Ramos (cell line): ENCODE results near the gene TMEM259.

ENCODE experiments used
- in situ Hi-C: fragments of 300-500 bp; cut with MboI; formaldehyde crosslinking; loops from one replicate; pipeline ENCODE4 v1.14.3; 2022; ENCODE audit warnings: low sequenced_read_pairs; ENCODE audit not compliant: unreplicated experiment

TMEM259 gene

DNA sequence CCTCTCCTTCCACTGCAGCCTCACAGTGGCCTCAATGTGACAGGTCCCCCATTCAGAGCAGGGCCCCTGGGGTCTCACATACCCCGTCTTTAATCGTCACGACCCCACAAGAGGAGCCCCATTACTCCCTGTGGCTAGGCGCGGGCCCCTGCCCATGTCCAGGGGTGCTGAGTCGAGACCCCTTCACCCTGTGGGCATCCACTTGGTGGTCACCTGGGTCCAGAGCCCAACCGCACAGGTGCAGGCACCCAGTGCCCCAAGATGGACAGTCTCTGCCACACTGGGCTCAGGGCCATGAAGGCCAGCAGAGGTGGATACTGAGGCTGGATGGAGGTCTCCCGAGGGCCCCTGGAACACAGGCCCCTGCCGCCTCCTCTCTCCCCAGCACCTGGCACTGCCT, 3.0 kb downstream of the TMEM259 start:
- in situ Hi-C loops, result no loop called here

DNA sequence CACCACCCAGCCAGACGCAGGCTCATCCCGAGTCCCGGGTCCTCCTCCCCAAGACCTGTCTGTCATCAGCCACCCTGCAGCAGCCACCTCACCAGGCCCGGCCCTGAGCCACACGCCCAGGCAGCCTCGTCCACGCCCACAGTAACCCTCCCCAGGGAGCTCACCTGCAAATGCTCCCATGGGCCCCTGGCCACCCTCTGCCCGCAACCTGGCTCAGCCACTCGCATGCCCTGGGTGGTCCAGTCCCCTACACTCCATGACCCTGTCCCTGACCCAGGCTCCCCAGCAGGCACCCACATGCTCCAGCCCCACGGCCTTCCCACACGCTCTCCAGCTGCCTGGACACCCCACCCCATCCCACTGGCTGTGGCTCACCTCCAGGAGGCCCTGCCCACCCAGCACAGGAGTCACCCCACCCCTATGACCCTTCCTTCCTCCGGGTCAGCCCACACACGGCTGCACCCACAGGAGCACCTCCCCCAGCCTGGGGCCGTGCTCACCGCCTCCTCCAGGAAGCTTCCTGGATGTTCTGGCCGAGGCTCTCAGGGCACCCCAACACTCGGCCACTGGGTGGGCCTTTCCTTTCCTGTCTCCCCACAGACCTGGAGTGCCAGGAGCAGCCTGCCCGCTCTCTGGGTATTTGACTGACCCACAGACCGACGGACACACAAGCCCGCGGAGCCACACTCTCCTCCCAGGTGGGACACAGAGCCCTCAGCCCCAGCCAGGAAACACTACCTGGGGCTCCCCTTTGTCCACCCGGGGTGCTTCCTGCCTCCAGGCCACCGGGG, 3.6 kb downstream of the TMEM259 start:
- in situ Hi-C loops, result no loop called here

- in situ Hi-C loops, result no loop called here
These were observed 4.2 kb downstream of the TMEM259 start for GRCh38 chr19:1016647-1017114.

DNA sequence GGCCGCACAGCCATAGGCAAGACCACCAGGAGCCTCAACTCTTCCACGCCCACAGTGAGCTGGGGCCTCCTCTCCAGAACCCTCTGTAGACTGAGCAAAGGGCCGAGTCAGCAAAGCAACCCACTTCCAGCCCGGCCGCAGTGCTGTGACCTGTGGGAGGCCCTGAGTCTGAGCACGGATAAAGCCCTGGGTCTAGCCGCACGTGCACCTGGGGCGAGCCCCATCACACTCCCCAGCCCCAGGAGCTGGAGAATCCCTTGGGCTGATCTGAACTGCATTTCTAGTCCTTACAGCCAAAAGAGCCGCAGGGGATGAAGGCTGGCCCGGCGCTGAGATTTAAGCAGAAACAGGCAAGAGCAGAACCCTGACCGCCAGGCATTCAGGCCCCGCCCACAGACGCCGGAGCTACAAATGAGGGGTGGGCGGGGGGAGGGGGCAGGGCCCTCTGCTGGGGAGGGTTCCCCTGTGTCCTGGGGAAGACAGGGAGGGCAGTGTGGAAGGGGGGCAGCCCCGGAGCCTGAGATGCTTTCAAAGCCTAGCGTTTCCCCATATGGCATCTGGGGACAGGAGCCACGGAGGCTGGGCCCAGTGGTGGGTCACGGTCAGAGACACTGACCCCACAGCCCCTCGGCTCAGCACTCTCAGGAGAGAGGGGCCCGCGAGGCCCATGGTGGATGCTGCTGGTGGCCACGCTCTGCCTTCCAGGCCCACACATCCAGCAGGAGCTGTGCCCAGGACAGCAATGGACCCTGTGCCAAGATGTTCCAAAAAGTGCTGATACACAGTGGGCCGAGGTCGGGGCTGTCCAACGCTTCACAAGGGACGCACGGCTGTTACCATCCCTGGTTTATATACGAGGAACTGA, 4.9 kb downstream of the TMEM259 start:
- in situ Hi-C loops, result no loop called here

- in situ Hi-C loops, result no loop called here
These were observed 5.7 kb downstream of the TMEM259 start for GRCh38 chr19:1015061-1015781.

- in situ Hi-C loops, result no loop called here
These were observed 6.5 kb downstream of the TMEM259 start for GRCh38 chr19:1014161-1015060.

DNA sequence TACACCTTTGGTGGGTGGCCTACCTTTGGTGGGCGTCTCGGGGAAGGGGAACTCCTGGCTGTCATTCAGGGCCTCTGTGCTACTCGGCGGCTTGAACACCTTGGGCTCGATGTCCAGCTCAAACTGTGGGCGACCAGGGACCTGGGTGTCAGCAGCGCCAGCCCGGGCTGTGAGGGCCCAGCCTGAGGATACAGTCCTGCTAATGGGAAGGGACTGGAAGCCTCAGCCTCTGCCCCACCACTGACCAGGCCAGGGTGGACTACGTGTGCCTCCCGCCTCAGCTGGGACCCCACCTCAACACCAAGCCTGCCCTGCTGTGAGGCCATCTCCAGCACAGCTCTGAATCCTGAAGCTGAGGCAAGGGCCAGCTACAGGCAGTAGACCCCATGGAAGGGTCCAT, 7.7 kb downstream of the TMEM259 start:
- in situ Hi-C loops, result no loop called here

DNA sequence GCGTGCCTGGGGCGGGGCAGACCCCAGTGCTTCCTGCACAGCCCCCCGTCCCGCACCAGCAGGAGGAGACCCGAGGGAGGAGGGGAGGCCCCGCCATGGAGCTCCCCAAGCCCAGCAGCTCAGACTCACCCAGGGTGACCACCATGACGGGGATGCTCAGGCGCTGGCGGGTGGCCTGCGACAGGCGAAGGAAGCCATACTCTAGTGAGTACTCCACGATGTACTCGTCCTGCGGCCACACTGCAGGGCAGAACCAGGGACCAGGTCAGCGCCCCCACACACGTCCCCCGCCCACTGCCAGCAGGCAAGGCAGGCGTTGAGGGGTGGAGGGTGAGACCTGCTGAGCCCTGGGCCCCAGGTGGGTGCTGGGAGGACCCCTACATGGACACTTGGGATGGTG, 8.6 kb downstream of the TMEM259 start:
- in situ Hi-C loops, result no loop called here

GRCh38 chr19:1011831-1012333, 9.0 kb downstream of the TMEM259 start:
- in situ Hi-C loops, result no loop called here

GRCh38 chr19:1010586-1011510, 10.1 kb downstream of the TMEM259 start:
- in situ Hi-C loops, result no loop called here

GRCh38 chr19:1009981-1010538, 10.9 kb downstream of the TMEM259 start:
- in situ Hi-C loops, result no loop called here

- in situ Hi-C loops, result no loop called here
These were observed 11.6 kb downstream of the TMEM259 start for GRCh38 chr19:1009041-1009980.

DNA sequence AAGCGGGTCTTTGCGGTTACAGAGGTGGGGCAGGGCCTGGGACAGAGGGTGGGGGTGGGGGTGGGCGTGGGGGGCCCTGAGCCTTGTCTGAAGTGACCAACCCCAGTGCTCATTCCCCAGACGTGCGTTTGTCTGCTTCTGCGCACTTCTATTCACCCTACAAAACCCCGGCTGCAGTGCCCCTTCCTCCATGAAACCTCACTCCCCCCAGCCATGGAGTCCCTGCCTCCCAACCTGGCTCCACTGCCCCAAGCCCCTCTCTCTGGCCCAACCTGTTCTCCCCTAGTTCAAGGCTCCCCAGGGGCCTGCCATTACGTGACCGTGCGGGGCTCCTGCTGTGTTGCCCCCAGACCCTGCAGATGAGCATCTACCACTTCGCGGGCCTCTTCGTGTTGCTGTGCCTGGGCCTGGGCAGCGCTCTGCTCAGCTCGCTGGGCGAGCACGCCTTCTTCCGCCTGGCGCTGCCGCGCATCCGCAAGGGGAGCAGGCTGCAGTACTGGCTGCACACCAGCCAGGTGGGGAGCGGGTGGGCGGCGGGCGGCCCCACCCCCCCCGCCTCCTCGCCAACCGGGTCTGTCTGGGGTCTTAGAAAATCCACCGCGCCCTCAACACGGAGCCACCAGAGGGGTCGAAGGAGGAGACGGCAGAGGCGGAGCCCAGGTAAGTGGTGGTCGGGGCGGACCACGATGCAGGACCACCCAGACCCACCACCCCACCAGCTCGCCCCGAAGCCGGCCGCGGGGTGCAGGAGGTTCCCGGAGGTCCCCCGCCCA, 12.5 kb downstream of the TMEM259 start:
- in situ Hi-C loops, result no loop called here

DNA sequence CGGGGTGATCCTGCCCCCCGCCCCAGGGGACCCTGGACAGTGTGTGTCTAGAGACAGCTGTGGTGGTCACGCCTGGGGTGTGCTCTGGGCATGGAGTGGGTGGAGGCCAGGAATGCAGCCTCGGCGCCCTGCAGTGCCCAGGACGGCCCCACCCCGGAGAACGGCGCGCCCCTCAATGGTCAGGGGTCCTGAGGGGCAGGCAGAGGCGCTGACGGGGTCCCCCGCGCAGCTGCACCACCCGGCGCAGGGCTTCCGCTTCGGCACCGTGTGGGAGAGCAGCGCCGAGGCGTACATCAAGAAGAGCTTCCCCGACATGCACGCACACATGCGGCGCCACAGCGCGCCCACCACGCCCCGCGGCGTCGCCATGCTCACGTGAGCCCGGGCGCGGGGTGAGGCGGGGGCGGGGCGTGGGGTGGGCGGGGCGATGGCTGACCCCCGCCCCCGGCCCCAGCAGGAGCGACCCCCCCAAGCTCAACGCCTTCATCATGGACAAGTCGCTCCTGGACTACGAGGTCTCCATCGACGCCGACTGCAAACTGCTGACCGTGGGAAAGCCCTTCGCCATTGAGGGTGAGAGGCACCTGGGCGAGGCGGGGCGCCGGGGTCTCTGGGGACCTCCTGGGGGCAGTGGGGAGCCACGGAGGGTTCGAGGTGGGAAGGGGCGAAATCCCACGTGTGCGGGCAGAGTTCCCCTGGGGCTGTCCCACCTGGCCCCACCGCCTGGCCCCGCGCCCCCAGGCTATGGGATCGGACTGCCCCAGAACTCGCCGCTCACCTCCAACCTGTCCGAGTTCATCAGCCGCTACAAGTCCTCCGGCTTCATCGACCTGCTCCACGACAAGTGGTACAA, 13.3 kb downstream of the TMEM259 start:
- in situ Hi-C loops, result no loop called here

DNA sequence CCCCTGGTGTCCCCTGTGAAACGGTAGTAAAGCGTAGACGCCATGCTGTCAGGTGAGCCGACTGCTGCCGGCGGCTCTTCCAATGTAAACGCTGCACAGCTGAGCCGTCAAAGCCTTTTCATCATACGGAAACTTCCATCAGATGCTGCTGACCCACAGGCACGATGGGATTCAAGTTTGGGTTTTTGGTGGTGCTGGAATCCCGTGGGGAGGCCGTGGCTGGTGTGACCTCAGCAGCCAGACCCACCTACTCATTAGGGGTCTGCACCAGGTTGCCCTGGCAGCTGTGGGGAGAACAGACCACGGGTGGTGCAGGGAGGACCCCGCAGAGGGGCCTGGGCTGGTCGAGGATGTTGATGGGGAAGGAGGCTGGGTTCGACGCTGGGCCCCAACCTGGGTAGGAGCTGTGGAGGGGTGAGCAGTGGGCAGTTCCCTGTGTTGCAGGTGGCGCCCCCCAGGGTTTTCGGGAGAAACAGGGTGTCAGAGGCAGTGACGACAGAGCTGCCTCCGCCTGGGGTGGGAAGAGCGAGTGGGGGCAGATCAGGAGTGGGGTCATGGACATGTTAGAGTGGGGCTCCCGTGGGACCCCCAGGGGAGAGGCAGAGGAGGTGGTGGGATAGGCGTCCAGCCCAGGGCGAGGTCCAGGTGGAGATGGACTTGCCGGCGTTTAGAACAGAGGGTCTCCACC, 14.1 kb downstream of the TMEM259 start:
- in situ Hi-C loops, result no loop called here
